Measurements from ENCODE around the gene DHCR7. TPM values are rescaled to one million over a fixed set of nuclear protein-coding genes. Genes with fewer than 3 reads are reported as not detected.

The DHCR7 gene
- total RNA-seq, 1 donor from 2014 or later: 28.0 TPM

DNA sequence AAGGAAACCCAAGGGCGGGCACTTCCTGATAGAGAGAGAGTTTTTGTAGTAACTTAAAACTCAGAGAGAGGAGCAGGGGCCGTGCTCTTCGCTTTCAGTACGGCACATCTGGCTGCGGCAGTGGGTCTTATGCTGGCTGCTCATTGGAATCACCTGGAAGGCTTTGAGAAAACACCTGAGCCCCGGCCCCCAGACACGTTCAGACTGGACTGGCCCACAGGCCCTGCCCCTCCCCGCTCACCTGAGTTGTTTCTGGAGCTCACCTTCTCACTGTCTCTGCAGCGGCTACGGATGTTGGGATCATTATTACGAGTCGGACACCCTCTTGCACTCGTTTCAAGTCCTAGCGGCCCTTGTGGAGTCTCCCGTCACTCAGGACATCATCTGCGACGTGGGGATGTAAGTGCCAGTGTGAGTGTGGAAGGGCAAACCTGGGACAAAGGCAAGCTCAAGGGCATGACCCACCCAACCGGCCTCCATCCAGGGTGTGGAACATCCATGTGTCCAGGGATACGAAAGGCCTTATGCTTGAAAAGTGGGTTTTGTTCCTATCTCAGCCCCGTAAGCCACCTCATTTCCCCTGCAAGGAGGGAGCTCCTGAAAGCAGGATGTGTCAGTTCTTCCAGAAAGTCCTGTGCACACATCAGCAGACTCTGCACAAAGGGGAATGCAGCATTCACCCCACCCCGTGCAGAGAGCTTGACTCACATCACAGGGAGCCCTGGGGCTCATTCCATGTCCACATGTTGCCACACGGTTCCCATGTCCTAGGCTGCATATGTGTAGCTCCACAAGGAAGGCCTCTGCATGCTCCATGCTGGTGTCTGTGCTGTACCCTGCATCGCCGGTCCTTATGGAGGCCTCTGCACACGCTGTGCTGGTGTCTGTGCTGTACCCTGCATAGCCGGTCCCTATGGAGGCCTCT is 10.2 kb upstream of the DHCR7 start:
- no peak for DNase-seq (ENCODE audit: low read depth)

DNA sequence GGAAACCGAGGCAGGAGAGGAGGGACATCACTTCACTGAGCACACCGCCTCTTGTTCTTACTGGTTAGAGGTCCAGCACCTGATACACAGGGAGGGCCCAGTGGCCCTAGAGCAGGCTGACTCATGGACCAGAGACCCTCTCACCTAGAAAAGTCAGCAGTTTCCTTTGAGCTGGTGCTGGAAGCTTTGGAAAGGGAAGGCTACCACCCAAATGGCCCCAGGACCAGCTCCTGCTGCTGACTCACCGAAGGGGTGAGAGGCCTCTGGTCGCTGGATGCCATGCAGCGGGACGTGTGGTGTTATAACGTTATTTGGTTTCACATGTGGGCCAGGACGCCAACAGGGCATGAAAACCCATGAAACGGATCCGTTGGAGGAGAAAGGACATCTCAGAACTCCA is 8.6 kb upstream of the DHCR7 start:
- no peak for DNase-seq (ENCODE audit: low read depth)

DNA sequence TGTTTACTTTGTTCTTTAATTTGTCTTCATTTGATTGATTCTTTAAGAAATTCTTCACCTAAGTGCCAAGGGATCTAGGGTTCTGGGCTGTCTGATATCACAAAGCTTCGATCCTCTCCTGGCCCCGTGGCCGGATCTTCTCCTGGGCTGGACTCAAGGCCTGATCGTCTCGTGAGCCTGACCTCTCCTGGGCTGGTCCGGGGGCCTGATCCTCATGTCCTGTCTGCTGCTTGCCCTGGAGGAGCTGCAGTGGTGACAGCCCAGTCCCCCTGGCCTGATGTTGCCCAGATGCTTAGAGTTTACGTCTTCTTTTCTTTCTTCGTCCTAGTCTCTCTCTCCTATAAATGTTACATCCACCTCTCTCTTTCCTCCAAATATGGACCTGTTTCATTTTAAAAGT is 8.1 kb upstream of the DHCR7 start:
- no peak for DNase-seq (ENCODE audit: low read depth)

DNA sequence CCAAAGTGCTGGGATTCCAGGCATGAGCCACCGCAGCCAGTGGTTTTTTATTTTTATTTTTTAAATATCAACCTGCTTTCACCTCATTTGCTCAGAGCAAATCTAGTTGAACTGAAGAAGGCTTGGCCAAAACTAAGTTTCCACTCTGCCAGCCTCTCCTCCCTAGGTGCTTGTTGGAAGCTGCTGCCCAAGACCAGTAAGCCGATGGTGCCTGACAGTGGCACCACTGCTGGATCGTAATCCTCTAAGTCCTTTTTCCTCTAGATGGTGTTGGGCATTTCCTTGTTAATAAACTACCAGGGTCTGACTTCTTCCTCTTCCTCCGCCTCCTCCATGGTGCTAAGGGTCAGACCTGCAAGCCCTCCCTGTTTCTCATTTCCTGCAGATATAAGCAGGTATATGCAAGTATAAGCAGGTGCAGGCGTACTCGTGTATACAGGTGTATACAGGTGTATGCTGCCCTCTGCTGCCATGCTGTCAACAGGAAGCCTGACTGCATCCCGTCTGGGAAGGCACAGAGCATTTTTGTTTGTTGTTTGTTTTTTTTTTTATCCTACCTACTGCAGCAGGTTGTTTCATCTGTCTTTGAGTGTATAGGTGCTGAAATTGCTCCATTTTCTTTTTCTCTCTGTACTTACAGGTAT is 6.4 kb upstream of the DHCR7 start:
- DNase-seq (ENCODE audit: low read depth): no peak

DNA sequence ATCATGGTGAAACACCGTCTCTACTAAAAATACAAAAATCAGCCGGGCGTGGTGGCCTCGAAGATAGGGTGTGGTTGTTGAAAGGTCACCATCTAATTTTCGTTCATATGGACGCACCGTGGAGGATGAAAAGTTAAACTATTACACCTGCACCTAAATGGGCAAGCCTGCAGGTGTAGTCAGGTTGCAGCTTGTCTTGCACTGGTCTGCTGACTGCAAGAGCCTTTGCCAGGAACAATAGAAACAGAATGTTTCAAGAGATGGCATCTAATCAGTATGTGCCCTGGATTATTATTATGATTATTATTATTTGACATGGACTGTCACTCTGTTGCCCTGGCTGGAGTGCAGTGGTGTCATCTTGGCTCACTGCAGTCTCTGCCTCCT is 5.7 kb upstream of the DHCR7 start:
- no peak for DNase-seq (ENCODE audit: low read depth)

DNA sequence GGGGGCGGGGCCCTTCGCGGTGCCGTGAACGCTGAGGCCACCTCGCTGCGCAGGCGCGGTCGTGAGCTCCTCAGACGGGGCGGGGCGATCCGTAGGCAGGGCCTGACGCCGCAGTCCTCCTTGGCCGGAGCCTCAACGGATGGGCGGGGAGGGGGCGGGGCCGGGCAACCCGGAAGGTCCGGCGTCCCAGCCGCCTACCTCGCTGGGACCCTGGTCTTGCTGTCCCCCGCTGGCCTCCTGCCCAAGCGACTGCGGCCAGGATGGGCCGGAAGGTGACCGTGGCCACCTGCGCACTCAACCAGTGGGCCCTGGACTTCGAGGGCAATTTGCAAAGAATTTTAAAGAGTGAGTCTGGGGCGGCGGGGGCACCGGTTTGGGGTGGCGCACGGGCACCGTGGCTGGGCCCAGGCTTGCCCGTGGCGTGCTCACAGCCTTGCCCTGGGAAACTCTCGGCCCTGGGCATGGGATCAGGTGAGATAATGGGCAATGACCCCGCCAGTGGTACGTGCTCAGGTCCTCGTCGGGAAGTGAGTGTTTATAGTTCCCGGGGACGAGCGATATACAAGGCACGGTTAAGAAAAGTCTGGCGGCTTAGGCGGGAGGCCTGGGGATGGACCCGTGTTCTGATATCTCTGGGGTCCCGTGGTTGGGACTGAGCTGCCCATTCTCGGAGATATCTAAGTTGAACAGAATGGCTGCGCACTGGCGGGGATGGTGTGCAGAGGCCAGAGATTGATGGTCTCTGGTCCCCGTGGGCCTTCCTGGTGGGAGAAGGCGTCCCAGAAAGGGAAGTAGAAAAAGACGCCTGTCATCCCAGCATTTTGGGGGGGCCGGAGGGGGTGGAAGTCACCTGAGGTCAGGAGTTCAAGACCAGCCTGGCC is 5.1 kb upstream of the DHCR7 start, which contains the start of gene NADSYN1:
TSS of gene NADSYN1 (plus strand) at position 167 of the 881 bp plus-strand sequence. CDS start at position 261, 94 bp downstream.
- DNase-seq (ENCODE audit: low read depth): peak; percentile 82

DNA sequence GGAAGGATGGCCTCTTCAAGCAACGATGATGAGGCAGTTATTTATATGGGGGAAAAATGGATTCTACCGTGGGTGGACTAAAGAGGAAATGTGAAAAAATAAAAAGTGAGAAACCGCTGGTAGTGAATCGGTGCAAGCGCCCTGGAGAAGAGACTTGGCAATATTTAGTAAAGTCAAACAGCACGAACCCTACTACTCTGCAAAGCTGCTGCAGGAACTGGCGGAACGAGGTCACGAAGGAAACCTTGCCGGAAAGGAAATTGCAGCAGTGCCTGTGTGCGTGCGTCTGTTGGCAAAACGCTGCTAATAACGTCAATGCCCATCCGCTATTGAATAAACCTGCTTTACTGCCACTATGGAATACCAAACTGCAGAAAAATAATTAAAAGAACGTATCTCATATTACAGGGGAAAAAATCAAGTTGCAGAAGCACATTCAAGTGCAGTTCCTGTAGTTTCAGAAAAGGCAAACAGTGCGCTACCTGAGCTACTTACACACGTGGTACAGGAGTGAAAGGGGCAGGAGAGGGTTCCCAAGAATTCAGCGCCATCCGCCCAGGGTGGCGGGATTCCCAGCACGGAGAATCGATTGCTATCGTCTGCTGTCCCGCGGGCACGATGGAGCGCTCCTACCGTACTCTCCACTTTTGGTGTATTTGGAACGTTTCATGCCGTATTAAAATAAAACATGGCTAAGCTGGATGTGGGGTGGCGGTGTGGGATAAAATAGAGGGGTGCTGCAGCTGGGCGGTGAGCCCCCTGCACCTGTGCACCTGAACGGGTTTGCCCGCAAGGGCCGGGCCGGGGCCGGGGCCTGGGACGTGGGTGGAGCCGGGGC is 4.2 kb upstream of the DHCR7 start:
- peak; percentile 27 for DNase-seq (ENCODE audit: low read depth)

DNA sequence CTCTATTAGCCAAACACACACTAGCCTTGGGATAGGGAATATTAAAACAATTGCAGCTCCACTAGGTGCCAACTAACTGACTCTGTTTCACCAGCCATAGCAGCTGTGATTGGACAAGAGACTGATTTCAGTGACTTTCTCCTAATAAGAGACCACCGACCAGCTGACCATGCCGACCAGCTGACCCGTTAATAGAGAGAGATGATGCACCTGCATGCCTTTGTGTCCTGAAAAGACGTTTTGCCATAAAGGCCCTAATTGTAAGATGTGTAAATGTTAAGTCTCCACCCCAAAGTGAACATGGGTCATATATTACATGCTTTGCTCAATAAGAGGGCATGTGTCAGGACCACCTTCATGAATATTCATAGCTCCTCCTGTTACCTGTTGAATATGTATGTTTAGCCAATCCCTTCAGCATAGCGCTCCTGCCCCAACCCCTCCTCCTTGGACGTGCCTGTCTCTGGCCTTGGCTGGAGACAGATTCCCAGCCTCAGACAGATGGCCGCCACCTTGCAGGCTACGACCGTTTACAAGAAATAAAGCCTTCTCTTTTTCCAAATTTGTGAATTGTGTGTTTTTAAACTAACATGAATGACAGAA is 3.5 kb upstream of the DHCR7 start:
- DNase-seq (ENCODE audit: low read depth): peak; percentile 30

DNA sequence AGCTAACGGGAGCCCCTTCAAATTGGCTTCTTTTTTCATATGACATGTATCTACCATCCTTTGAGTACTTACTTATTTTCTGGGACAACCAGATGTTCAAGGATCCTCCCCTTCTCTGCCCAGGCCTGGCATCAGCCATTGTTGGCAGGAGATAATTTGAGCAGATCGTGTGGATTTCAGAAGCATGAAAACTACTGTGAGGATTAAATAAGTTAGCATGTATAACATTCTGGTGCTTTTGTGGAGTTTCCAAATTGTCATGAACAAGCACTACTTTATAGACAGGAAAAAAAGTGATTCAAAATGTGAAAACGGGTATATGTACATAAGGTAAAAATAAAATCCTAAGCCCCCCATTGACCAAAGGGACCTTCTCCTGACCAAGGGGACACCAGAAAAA is 2.7 kb upstream of the DHCR7 start:
- DNase-seq (ENCODE audit: low read depth): no peak

DNA sequence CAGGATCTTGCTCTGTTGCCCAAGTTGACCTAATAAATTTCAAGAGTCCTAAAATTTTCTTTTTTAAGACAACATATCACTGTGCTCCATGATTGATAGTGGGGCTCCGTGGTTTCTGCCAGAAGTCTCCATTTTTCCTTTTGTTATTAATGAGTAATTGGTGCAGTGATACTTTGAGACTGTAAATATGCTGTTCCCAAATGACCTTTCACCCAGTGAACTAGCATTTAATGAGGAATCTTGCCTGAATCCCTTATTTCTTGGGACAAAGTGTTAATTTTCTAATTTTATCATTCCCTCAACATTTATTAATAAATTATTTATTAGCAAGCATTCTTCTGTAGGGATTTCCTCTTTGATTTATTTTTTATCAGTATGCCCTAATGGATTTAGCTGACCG is 2.3 kb upstream of the DHCR7 start:
- no peak for DNase-seq (ENCODE audit: low read depth)

DNA sequence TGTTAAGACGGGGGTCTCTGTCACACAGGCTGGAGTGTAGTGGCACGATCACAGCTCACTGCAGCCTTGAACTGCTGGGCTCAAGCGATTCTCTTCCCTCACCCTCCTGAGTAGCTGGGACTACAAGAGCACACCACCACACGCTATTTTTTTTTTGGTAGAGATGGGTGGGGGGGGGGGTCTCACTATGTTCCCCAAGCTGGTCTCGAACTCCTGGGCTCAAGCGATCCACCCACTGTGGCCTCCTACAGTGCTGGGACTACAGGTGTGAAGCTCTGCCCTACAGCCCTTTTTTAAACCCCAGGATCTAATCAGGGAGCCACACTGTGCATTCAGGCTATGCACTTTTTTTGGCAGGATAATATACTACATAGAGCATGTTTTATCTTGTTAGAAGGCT is 1.4 kb upstream of the DHCR7 start:
- DNase-seq (ENCODE audit: low read depth): no peak

DNA sequence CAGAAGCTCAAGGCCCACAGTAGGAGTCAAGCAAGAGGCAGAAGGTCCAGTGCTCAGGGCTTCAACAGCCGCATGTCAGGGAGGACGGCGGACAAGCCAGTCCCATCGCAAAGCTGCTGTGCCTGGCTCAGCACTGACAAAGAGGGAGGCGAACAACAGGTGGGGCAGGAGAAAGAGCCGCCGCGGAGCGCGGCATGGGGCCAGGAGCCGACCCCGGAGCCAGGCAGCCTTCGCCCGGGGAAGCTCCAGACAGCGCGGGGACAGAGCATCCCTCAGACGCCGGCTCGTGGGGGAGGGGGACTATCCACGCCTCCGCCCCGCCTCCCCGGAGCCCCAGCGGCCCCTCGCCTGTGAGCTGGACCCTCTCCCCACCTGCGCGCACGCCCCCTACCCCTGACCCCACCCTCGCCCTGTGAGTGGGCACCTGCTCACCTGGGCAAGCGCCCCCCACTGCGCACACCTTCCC is 369 bp downstream of the DHCR7 start:
- DNase-seq (ENCODE audit: low read depth): no peak

DNA sequence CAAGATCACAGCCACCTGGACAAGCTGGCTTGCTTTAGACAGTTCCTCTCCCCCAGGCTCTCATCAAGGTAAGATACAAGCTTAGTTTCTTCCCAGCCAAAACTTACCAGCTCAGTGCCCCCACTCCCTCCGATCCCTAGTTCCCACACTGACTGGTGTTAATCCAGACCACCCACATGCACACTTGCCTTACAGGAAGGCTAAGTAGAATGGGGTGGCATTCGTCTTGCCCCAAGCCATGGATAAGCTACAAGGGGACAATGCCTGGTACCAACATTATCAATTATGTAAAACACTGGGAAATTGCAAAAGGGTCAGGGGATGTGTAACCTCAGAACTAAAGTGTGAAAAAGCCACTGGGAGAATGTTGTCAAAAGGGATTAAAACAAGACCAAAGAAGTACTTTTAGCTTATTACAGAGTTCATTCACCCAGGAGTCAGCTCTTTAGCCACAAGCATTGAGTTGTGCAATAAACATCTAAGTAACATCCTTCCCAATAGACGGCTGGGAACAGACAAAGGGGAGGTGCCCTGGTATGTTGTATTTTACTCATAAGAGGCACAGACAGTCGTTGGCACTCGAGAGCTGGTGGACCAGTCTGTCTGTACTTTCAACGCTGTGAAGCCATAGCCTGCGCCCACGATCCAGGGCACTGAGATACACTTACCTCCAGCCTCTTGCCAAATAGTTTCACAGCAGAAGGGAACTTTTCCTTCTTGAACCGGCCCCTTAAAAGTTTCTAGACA is 1.1 kb downstream of the DHCR7 start:
- peak; percentile 89 for DNase-seq (ENCODE audit: low read depth)

DNA sequence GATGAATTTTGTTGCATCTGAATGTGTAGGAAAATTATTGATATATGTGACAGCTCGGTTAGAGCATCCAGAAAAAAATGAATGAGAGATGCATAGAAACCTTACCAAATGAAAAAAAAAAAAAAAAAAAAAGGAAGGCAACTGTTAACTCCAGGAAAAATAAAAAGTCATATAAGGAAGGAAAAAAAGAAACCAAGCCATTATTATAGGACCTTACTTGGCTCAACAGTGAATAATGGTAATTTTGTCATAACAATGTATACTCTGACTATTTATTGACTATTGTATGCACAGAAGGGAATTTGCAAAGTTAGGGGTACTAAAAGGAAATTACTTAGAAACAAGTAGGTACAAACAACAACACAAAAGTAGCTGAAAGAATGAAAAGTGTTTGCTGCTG is 2.0 kb downstream of the DHCR7 start:
- no peak for DNase-seq (ENCODE audit: low read depth)

DNA sequence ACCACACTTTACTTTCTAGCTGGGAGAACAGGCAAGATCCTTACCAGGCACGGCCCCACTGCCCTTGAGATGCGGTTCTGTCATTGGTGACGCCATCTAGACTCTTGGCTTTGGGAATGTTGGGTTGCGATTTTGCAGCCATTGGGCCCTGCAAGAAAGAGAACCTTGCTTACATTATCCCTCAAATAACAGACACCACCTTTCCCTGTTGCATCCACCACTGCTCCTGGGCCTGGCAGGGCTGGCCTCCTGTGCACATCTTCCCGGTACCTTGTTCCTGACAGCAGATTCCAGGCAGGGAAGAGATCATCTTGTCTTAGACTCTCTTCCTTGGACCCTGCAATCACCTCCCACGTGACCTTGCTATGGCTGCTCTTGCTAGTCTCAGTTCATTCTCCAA is 3.4 kb downstream of the DHCR7 start:
- no peak for DNase-seq (ENCODE audit: low read depth)

DNA sequence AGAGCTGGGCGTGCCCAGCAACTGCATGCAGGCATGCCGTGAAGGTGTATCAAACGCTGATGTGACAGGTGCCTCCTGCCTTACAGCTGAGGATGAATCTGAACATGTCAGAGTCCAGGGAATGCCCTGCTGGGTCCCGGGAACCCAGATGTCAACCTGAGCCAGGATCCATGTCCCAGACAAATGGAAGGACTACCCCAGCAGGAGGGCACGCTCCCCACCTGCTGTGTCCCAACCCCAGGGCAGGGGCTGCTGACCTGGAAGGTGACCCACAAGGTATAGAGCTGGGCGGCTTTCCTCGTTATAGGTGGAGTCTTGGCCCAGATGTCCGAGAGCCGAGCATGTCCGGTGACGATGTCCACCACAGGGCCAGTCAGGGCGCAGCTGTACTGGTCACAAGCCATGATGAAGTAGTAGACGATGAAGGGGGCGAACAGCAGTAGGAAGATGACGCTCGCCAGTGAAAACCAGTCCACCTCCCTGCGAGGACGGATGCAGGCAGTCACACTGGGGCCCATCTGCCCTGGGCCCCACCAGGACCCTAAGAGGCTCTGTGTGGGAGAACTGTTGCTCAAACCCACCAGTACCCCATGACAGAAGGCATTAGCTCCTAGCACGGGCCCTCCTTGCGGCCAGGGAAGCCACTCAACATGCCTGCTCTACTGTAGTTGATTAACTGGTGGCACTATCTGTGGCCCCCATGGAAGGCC is 4.3 kb downstream of the DHCR7 start:
- DNase-seq (ENCODE audit: low read depth): no peak

DNA sequence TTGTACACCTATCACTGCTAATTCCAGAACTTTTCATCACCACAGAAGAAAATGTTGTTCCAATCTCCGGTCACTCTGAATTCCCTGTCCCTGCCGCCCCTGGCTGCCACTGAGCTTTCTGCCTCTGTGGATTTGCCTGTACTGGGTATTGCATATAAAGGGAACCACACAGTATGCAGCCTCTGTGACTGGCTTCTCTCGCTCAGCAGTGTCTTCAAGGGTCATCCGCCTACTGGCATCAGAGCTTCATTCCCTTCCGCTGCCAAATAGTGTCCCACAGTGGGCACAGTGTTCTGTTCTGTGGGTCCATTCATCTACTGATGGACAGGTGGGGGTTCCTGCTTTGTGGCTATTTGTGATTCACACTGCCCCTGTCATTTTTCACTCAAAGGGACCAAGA is 5.3 kb downstream of the DHCR7 start:
- DNase-seq (ENCODE audit: low read depth): no peak

DNA sequence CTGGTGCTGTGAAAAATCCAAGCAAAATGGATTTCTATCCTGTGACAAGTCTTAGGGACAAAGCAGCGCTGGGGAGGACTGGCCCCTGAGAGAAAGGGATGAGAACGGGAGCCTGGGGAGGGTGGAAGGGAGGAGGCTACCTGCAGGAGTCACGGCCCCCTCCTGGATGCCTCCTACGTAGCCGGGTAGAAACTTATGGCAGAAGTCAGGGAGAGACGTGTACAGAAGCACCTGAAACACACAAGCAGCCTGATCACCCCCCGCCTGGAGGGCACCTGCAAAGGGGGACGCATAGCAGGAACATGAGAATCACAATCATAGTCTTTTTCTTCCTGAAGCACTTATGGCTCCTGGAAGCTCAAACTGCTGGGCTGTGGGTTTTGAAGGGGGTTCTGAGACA is 6.1 kb downstream of the DHCR7 start:
- DNase-seq (ENCODE audit: low read depth): no peak

DNA sequence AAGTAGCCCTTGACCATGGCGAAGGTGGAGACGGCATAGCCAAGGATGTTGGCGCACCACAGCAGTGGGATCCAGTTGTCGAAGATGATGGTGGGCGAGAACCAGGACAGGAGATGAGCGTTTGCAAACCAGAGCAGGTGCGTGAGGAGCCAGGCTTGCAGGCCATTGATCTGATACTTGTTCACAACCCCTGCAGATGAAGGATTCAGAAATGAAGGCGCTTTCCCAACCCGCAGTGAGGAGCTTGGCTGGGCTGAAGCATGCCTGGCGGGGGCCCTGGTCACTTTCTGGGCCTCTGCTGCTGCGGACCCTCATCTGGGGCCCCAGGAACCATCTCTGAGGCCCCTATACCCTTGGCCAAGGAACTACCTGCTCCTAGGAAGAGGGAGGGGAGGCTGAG is 6.9 kb downstream of the DHCR7 start:
- DNase-seq (ENCODE audit: low read depth): no peak
